22Rv1 (cell line): ENCODE results near the gene IRX3.

Source experiments
- CTCF ChIP-seq: fragments of 450-650 bp; IDR thresholded peaks from 2 replicates; pipeline ENCODE4 v1.5.1; 2017; ENCODE audit warnings: mild to moderate bottlenecking
- ZFX ChIP-seq: fragments of 450-650 bp; IDR thresholded peaks from 2 replicates; pipeline ENCODE4 v1.6.1; 2017; ENCODE audit warnings: antibody characterized with exemption, borderline replicate concordance

- TF ChIP-seq ZFX (no peak), CTCF (no peak)
Measured at GRCh38 chr16:54312502-54312991, 26.0 kb upstream of the IRX3 start.
